ENCODE results near the gene LDLR.

LDLR gene

GRCh38 chr19:11164296-11164695 is 75.0 kb downstream of the LDLR start:
- no peak for DNase-seq (ENCODE audit: low spot score)
- in situ Hi-C loops (cut with MboI; ENCODE audit: low pct_unique_long_range_greater_than_20kb, low sequenced_read_pairs, unreplicated experiment): no loop called here
- TF ChIP-seq CTCF (IDR thresholded peaks at IDR 0.05; ENCODE audit: extremely low read depth, insufficient read depth, missing control alignments): no peak

GRCh38 chr19:11164879-11165406 is 75.7 kb downstream of the LDLR start:
- no peak for DNase-seq (ENCODE audit: low spot score)
- no peak for TF ChIP-seq CTCF (IDR thresholded peaks at IDR 0.05; ENCODE audit: extremely low read depth, insufficient read depth, missing control alignments)
- in situ Hi-C loops (cut with MboI; ENCODE audit: low pct_unique_long_range_greater_than_20kb, low sequenced_read_pairs, unreplicated experiment): no loop called here

- TF ChIP-seq CTCF (IDR thresholded peaks at IDR 0.05; ENCODE audit: extremely low read depth, insufficient read depth, missing control alignments): no peak
- DNase-seq (ENCODE audit: low spot score): no peak
- in situ Hi-C loops (cut with MboI; ENCODE audit: low pct_unique_long_range_greater_than_20kb, low sequenced_read_pairs, unreplicated experiment): no loop called here
Observed at GRCh38 chr19:11165486-11166030, 76.3 kb downstream of the LDLR start.

- no peak for TF ChIP-seq CTCF (IDR thresholded peaks at IDR 0.05; ENCODE audit: extremely low read depth, insufficient read depth, missing control alignments)
- in situ Hi-C loops (cut with MboI; ENCODE audit: low pct_unique_long_range_greater_than_20kb, low sequenced_read_pairs, unreplicated experiment): no loop called here
- DNase-seq (ENCODE audit: low spot score): no peak
Observed at GRCh38 chr19:11166281-11167142, 77.2 kb downstream of the LDLR start.

- DNase-seq (ENCODE audit: low spot score): no peak
- in situ Hi-C loops (cut with MboI; ENCODE audit: low pct_unique_long_range_greater_than_20kb, low sequenced_read_pairs, unreplicated experiment): no loop called here
- no peak for TF ChIP-seq CTCF (IDR thresholded peaks at IDR 0.05; ENCODE audit: extremely low read depth, insufficient read depth, missing control alignments)
Observed at GRCh38 chr19:11168568-11168967, 79.3 kb downstream of the LDLR start.

- TF ChIP-seq CTCF (IDR thresholded peaks at IDR 0.05; ENCODE audit: extremely low read depth, insufficient read depth, missing control alignments): no peak
- in situ Hi-C loops (cut with MboI; ENCODE audit: low pct_unique_long_range_greater_than_20kb, low sequenced_read_pairs, unreplicated experiment): no loop called here
- DNase-seq (ENCODE audit: low spot score): no peak
Observed at GRCh38 chr19:11169896-11170678, 80.8 kb downstream of the LDLR start.

Measured in GM13977 (cell line).